Left lung (tissue), 10 donors: ENCODE measurements around the gene RAB31. TPM values are rescaled to one million over a fixed set of nuclear protein-coding genes. Genes with fewer than 3 reads are reported as not detected.

Experiments used
- ATAC-seq: fragments of 200-7000 bp; cut with Tn5 transposase; one replicate; pipeline ENCODE4 v1.9.1; 2020; ENCODE audit warnings: moderate library complexity
- DNase-seq, 4 donors: peaks; one replicate each; pipeline ENCODE4 v3.0.0-alpha.2; 2013 to 2020
- H3K27ac ChIP-seq, 2 donors: fragments of 200-600 bp; sonication (generic) in 1 of 2; one replicate each; pipeline versions ENCODE4 v1.5.0 to v1.8.0; 2020 to 2021
- H3K27me3 ChIP-seq, 2 donors: fragments of 200-600 bp; sonication (generic) in 1 of 2; one replicate each; pipeline versions ENCODE4 v1.5.0 to v1.8.0; 2020 to 2021
- H3K36me3 ChIP-seq, 2 donors: fragments of 200-600 bp; sonication (generic) in 1 of 2; one replicate each; pipeline versions ENCODE4 v1.5.0 to v1.8.0; 2020 to 2021
- H3K4me1 ChIP-seq, 2 donors: fragments of 200-600 bp; one replicate each; pipeline ENCODE4 v1.8.0; 2021
- H3K4me3 ChIP-seq, 2 donors: fragments of 200-600 bp; sonication (generic) in 1 of 2; one replicate each; pipeline versions ENCODE4 v1.5.0 to v1.8.0; 2020 to 2021; ENCODE audit warnings: mild to moderate bottlenecking in 1 of 2
- H3K9me3 ChIP-seq, 2 donors: fragments of 200-600 bp; sonication (generic) in 1 of 2; one replicate each; pipeline versions ENCODE4 v1.5.0 to v1.8.0; 2020 to 2021
- intact Hi-C, 2 donors: fragments of 100-400 bp; cut with DNase I; formaldehyde crosslinking; loops; one replicate each; pipeline versions ENCODE4 v1.11.2 to v1.14.2; 2022
- polyA plus RNA-seq, 6 donors: library from polyadenylated mRNA; unstranded; fragments of 120-200 nt; gene quantifications; one replicate each; pipeline ENCODE4 v1.2.1, GENCODE V29; 2013; ENCODE audit not compliant: insufficient read length in 6 of 6
- total RNA-seq, 2 donors: library from RNA; stranded (reverse); fragmentation: NEBNext Ultra II Directional; extraction: Animal tissue kit (Norgen Biotek cat#: 25700); gene quantifications; one replicate each; pipeline ENCODE4 v1.2.1, GENCODE V29; 2021
- TF ChIP-seq, protein P1 (sequence below), 2 donors: fragments of 200-600 bp; sonication (generic) in 1 of 2; IDR thresholded peaks; one replicate each; pipeline versions ENCODE4 v1.5.0 to v1.8.0; 2021; ENCODE audit warnings: antibody characterized with exemption in 2 of 2
- donor health status: DM: no; HTN: yes; CAD: no.
- donor health status: DM: no; HTN: no; CAD: no.

RAB31 gene
- total and polyA plus RNA-seq, 8 donors: 30.3 to 135 (median 37.3) TPM

DNA sequence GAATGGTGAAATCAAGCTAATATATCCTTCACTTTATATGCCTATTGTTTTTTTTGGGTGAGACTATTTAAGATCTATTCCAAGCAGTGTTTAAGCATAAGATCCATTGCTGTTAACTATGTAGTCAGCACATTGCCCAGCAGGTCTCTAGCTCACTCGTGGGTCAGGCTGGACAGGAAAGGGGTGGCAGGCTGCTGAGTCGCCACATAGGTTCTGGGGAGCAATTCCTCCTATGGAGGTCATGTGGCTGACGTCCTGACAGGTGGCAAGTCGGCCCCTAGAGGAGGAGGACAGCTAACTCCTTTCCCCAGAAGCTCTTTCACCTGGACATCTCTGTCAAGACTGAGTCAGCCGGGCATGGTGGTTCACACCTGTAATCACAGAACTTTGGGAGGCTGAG lies 13.9 kb upstream of the RAB31 start:
- TF ChIP-seq, protein P1, sequence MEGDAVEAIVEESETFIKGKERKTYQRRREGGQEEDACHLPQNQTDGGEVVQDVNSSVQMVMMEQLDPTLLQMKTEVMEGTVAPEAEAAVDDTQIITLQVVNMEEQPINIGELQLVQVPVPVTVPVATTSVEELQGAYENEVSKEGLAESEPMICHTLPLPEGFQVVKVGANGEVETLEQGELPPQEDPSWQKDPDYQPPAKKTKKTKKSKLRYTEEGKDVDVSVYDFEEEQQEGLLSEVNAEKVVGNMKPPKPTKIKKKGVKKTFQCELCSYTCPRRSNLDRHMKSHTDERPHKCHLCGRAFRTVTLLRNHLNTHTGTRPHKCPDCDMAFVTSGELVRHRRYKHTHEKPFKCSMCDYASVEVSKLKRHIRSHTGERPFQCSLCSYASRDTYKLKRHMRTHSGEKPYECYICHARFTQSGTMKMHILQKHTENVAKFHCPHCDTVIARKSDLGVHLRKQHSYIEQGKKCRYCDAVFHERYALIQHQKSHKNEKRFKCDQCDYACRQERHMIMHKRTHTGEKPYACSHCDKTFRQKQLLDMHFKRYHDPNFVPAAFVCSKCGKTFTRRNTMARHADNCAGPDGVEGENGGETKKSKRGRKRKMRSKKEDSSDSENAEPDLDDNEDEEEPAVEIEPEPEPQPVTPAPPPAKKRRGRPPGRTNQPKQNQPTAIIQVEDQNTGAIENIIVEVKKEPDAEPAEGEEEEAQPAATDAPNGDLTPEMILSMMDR (IDR thresholded peaks at IDR 0.05): no peak

DNA sequence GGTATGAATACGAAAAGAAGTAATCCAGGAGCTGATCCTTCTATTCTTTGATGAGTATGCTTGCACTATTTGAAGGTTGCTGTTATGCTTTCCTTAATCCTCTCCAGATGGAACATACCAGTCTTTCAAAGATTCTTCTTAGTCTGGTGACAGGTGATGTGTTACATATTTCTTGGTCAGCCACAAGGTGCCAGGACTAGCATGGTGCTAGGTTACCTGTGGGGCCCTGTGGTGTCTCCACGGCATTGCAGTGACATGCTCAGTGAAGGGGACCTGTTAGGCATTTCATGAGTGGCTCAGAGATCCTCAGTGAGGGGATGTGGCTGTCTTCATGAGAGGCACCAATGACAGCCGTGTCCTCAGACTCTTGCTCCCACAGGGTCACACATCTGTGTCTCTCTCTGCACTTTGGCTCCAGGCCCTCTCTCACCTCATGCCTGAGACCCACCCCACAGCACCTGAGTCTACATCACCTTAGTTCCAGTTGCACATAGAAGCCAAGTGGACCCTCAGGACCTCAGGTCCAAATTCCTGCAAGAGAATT lies 13.1 kb upstream of the RAB31 start:
- no peaks in the 10 kb centered on the region for H3K9me3 ChIP-seq
- intact Hi-C loops: no loop called here
- DNase-seq: no peak
- no peaks in the 10 kb centered on the region for H3K36me3 ChIP-seq
- no peak overlapping the region for H3K4me3 ChIP-seq
- no peak for ATAC-seq
- TF ChIP-seq, protein P1 (IDR thresholded peaks at IDR 0.05): no peak
- H3K4me1 ChIP-seq: peaks cover 0 to 15% of the 10 kb centered on the region in 2 donors
- peak overlapping the region in 1 of 2 donors; percentile 59 for H3K27ac ChIP-seq
- no peaks in the 10 kb centered on the region for H3K27me3 ChIP-seq

More for the DNA sequence above, 13.9 kb upstream of the RAB31 start:
- H3K27ac ChIP-seq: no peak overlapping the region
- no peak for ATAC-seq
- intact Hi-C loops: no loop called here
- no peaks in the 10 kb centered on the region for H3K9me3 ChIP-seq
- no peak for DNase-seq
- no peak overlapping the region for H3K4me3 ChIP-seq
- H3K4me1 ChIP-seq: peaks cover 0 to 12% of the 10 kb centered on the region in 2 donors
- H3K27me3 ChIP-seq: no peaks in the 10 kb centered on the region
- H3K36me3 ChIP-seq: no peaks in the 10 kb centered on the region

DNA sequence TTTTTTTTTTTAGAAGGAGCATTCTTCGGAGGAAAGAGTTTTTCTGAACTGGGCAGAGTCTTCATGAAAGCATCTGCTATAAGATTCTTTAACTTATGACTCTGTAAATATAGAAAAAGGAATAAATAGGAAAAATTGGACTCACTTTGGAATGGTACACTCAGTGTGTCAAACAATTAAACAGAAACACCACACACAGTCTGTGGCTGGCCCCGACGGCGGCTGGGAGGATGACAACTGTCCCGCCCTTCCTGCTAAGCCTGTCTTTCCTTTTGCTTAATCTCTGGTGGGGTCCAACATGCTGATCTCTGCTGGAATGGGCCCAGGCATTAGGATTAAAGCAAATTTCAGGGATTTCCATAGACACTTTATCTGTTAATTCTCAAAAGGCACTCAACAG lies 12.5 kb upstream of the RAB31 start:
- no peak for ATAC-seq
- no peaks in the 10 kb centered on the region for H3K9me3 ChIP-seq

DNA sequence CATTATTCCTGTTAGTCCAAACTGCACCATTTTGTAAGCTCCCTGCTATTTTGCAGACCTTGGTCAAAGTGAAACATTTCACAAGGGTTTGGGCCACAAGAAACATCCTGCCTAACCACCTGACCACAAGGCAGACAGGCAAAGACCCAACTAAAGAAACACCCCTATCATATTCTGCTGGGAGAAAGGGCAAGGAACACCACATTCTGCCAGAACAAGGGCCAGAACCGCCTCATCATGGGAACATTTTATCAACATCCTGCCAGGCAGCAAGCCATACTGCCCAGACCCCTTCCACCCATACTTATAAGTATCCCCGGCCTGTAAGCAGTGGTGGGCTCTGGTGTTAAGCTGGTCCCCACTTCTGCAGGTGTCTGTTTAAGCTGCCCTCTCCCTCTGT lies 12.0 kb upstream of the RAB31 start:
- no peaks in the 10 kb centered on the region for H3K36me3 ChIP-seq
- intact Hi-C loops: no loop called here
- TF ChIP-seq, protein P1 (IDR thresholded peaks at IDR 0.05): no peak

More for the DNA sequence above, 12.5 kb upstream of the RAB31 start:
- peaks cover 0 to 20% of the 10 kb centered on the region in 2 donors for H3K4me1 ChIP-seq
- intact Hi-C loops: no loop called here
- H3K27ac ChIP-seq: peak overlapping the region in 1 of 2 donors; percentile 59
- no peaks in the 10 kb centered on the region for H3K36me3 ChIP-seq
- TF ChIP-seq, protein P1 (IDR thresholded peaks at IDR 0.05): no peak
- no peaks in the 10 kb centered on the region for H3K27me3 ChIP-seq
- H3K4me3 ChIP-seq: no peak overlapping the region
- DNase-seq: peak in 1 of 4 donors; percentile 82

DNA sequence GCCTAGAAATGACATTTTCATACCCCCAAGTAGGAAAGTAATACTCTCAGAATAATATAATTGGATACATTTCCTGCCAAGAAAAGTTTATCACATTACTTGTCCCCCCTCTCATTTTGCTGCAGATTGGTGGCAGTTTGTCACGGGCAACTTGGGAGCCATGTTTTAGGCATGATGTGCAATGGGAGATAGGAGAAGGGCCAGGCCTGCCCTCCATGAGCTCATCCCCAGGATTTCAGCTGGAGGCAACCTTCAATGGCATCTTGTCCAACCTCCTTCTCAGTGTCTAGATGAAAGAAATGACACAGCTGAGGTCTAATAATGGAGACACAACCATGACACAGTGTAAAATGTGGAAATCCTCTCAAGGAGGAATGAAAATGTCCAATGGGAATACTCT lies 11.4 kb upstream of the RAB31 start:
- no peak for DNase-seq
- intact Hi-C loops: no loop called here
- Histone ChIP-seq H3K9me3 (no peaks in the 10 kb centered on the region), H3K4me3 (no peak overlapping the region), H3K36me3 (no peaks in the 10 kb centered on the region), H3K27me3 (no peaks in the 10 kb centered on the region), H3K4me1 (peaks cover 0 to 30% of the 10 kb centered on the region in 2 donors), H3K27ac (no peak overlapping the region)
- TF ChIP-seq, protein P1 (IDR thresholded peaks at IDR 0.05): no peak
- ATAC-seq: no peak

More for the DNA sequence above, 12.0 kb upstream of the RAB31 start:
- Histone ChIP-seq H3K4me3 (no peak overlapping the region), H3K27ac (peak overlapping the region in 1 of 2 donors; percentile 59), H3K9me3 (no peaks in the 10 kb centered on the region), H3K4me1 (peaks cover 0 to 24% of the 10 kb centered on the region in 2 donors), H3K27me3 (no peaks in the 10 kb centered on the region)
- no peak for DNase-seq
- ATAC-seq: no peak
